DND-41 (cell line): Measurements from ENCODE around the gene EDDM3A.

ENCODE experiments used
- ATAC-seq: fragments of 200-7000 bp; cut with Tn5 transposase; 3 replicates; pipeline ENCODE4 v1.9.1; 2021; ENCODE audit warnings: low read depth; ENCODE audit not compliant: insufficient read depth
- DNase-seq: peaks from one replicate; pipeline ENCODE4 v3.0.0-alpha.2; 2020
- H2AFZ ChIP-seq: 2 replicates; pipeline ENCODE4 v1.6.0; 2012; ENCODE audit warnings: low read depth, low read length
- H3K27ac ChIP-seq: 2 replicates; pipeline ENCODE4 v1.5.1; 2012; ENCODE audit warnings: low read length, inconsistent platforms
- H3K27me3 ChIP-seq: fragments of 200-600 bp; sonication (generic); 2 replicates; pipeline ENCODE4 v1.6.0; 2012; ENCODE audit warnings: low read length, mild to moderate bottlenecking, inconsistent platforms; ENCODE audit not compliant: insufficient read depth, poor library complexity
- H3K36me3 ChIP-seq: 2 replicates; pipeline ENCODE4 v1.5.1; 2012; ENCODE audit warnings: low read length, inconsistent platforms; ENCODE audit not compliant: insufficient read depth
- H3K4me1 ChIP-seq: 2 replicates; pipeline ENCODE4 v1.5.1; 2012; ENCODE audit warnings: mild to moderate bottlenecking, low read length; ENCODE audit not compliant: insufficient read depth
- H3K4me2 ChIP-seq: 2 replicates; pipeline ENCODE4 v1.6.0; 2012; ENCODE audit warnings: mild to moderate bottlenecking, moderate library complexity, low read length, inconsistent platforms; ENCODE audit not compliant: insufficient read depth
- H3K4me3 ChIP-seq, 2 experiments: fragments of 200-600 bp in 1 of 2; shearing (Covaris generic) in 1 of 2; 2 replicates each; pipeline ENCODE4 v1.5.1; 2012 to 2016; ENCODE audit warnings: inconsistent platforms in 2 of 2, low read length in 2 of 2, mild to moderate bottlenecking in 2 of 2, low read depth in 1 of 2, moderate library complexity in 1 of 2
- H3K79me2 ChIP-seq: 2 replicates; pipeline ENCODE4 v1.6.0; 2012; ENCODE audit warnings: low read length, inconsistent platforms; ENCODE audit not compliant: insufficient read depth
- H3K9ac ChIP-seq: 2 replicates; pipeline ENCODE4 v1.6.0; 2012; ENCODE audit warnings: low read depth, mild to moderate bottlenecking, inconsistent platforms, low read length, moderate library complexity
- H3K9me3 ChIP-seq: 2 replicates; pipeline ENCODE4 v1.5.1; 2012; ENCODE audit warnings: low read length, moderate library complexity, mild to moderate bottlenecking, inconsistent platforms; ENCODE audit not compliant: insufficient read depth, severe bottlenecking
- H4K20me1 ChIP-seq: 2 replicates; pipeline ENCODE4 v1.6.0; 2012; ENCODE audit warnings: low read length; ENCODE audit not compliant: insufficient read depth
- EZH2 ChIP-seq: IDR thresholded peaks from 3 replicates; pipeline ENCODE4 v1.6.1; 2012; ENCODE audit warnings: borderline replicate concordance, low read depth, mild to moderate bottlenecking, moderate library complexity, low read length, inconsistent platforms; ENCODE audit not compliant: severe bottlenecking
- TF ChIP-seq, protein P1 (sequence below): IDR thresholded peaks from 2 replicates; pipeline ENCODE4 v1.5.1; 2012; ENCODE audit warnings: borderline replicate concordance, low read length, moderate library complexity, mild to moderate bottlenecking; ENCODE audit not compliant: poor library complexity, severe bottlenecking; ENCODE audit errors: extremely low read depth

The EDDM3A gene

GRCh38 chr14:20782280-20782890 is 36.7 kb downstream of the EDDM3A start:
- H3K9ac ChIP-seq: peak overlapping the region; percentile 60
- H3K9me3 ChIP-seq: no peaks in the 10 kb centered on the region
- peak overlapping the region; percentile 64 for H2AFZ ChIP-seq
- no peaks in the 10 kb centered on the region for H3K36me3 ChIP-seq
- TF ChIP-seq EZH2: no peak
- TF ChIP-seq, protein P1, sequence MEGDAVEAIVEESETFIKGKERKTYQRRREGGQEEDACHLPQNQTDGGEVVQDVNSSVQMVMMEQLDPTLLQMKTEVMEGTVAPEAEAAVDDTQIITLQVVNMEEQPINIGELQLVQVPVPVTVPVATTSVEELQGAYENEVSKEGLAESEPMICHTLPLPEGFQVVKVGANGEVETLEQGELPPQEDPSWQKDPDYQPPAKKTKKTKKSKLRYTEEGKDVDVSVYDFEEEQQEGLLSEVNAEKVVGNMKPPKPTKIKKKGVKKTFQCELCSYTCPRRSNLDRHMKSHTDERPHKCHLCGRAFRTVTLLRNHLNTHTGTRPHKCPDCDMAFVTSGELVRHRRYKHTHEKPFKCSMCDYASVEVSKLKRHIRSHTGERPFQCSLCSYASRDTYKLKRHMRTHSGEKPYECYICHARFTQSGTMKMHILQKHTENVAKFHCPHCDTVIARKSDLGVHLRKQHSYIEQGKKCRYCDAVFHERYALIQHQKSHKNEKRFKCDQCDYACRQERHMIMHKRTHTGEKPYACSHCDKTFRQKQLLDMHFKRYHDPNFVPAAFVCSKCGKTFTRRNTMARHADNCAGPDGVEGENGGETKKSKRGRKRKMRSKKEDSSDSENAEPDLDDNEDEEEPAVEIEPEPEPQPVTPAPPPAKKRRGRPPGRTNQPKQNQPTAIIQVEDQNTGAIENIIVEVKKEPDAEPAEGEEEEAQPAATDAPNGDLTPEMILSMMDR: no peak
- H3K27ac ChIP-seq: peak overlapping the region; percentile 93
- peaks cover 42% of the 10 kb centered on the region for H3K4me1 ChIP-seq
- DNase-seq (peak; percentile 75), ATAC-seq (peak; percentile 87)
- no peaks in the 10 kb centered on the region for H3K79me2 ChIP-seq
- no peaks in the 10 kb centered on the region for H4K20me1 ChIP-seq
- H3K4me3 ChIP-seq: peak overlapping the region; percentile 13 to 53; a peak in 3 of 4 replicates
- peak overlapping the region; percentile 72 for H3K4me2 ChIP-seq
- no peaks in the 10 kb centered on the region for H3K27me3 ChIP-seq

DNA sequence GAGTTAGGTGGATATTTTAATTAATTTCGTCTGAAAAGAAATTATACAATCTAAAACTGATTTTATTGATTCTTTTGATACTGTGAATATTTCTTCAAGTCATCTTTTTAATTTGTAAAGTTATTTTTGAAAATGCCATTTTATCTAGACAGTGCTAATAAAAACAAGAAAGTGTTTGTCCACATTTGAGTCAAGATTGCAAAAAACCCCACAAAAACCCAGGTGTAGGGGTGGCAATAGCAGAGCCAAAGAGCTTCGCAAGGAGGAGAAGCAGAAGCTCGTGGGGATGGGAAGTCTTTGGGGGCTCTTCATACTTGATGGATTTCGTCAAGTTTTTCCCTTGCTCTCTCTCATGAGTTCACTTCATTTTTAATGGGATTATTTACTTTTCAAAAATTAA is 41.3 kb downstream of the EDDM3A start:
- Histone ChIP-seq H4K20me1 (no peaks in the 10 kb centered on the region), H3K4me1 (peaks cover 27% of the 10 kb centered on the region), H3K36me3 (no peaks in the 10 kb centered on the region), H3K79me2 (no peaks in the 10 kb centered on the region), H3K27ac (no peak overlapping the region), H3K9me3 (no peaks in the 10 kb centered on the region), H3K4me3 (no peak overlapping the region), H3K9ac (no peak overlapping the region), H3K4me2 (no peak overlapping the region), H2AFZ (no peak overlapping the region), H3K27me3 (no peaks in the 10 kb centered on the region)
- TF ChIP-seq, protein P1: no peak
- no peak for DNase-seq
- no peak for ATAC-seq

- Histone ChIP-seq H3K79me2 (no peaks in the 10 kb centered on the region), H3K4me2 (no peak overlapping the region), H2AFZ (no peak overlapping the region), H3K36me3 (no peaks in the 10 kb centered on the region), H3K4me1 (peaks cover 9% of the 10 kb centered on the region), H4K20me1 (no peaks in the 10 kb centered on the region), H3K4me3 (no peak overlapping the region), H3K9me3 (no peaks in the 10 kb centered on the region), H3K27ac (no peak overlapping the region), H3K9ac (no peak overlapping the region), H3K27me3 (no peaks in the 10 kb centered on the region)
- ATAC-seq (no peak), DNase-seq (no peak)
- TF ChIP-seq, protein P1: no peak
- no peak for TF ChIP-seq EZH2
Measured at GRCh38 chr14:20789230-20789813, 43.6 kb downstream of the EDDM3A start.
